Peyer's patch (tissue), 4 donors: ENCODE results near the gene CBX4. TPM values are rescaled to one million over a fixed set of nuclear protein-coding genes. Genes with fewer than 3 reads are reported as not detected.
A peak's percentile ranks its signal among the peaks of the same experiment; 100 is the strongest.

Experiments used
- DNase-seq, 3 donors: peaks; one replicate each; pipeline ENCODE4 v3.0.0-alpha.2; 2017 to 2019
- H3K27ac ChIP-seq, 4 donors: fragments of 200-600 bp; sonication (generic); one replicate each; pipeline ENCODE4 v1.5.1; 2016 to 2019
- H3K27me3 ChIP-seq, 2 donors: fragments of 200-600 bp; sonication (generic); one replicate each; pipeline ENCODE4 v1.5.1; 2019
- H3K36me3 ChIP-seq, 3 donors: fragments of 200-600 bp; sonication (generic); one replicate each; pipeline ENCODE4 v1.5.1; 2016 to 2019
- H3K4me1 ChIP-seq, 4 donors: fragments of 200-600 bp; sonication (generic); one replicate each; pipeline ENCODE4 v1.5.1; 2016 to 2019
- H3K4me3 ChIP-seq, 4 donors: fragments of 200-600 bp; sonication (generic); 1 replicate in 3 of 4; 2 replicates in 1 of 4; pipeline ENCODE4 v1.5.1; 2016 to 2019; ENCODE audit warnings: mild to moderate bottlenecking in 1 of 4
- H3K9me3 ChIP-seq, 4 donors: fragments of 200-600 bp; sonication (generic); one replicate each; pipeline ENCODE4 v1.5.1; 2016 to 2019; ENCODE audit warnings: mild to moderate bottlenecking in 1 of 4
- POLR2A ChIP-seq, 2 donors: fragments of 450-650 bp; IDR thresholded peaks; one replicate each; pipeline ENCODE4 v1.5.1; 2017; ENCODE audit warnings: antibody characterized with exemption in 2 of 2, mild to moderate bottlenecking in 2 of 2, moderate library complexity in 2 of 2
- total RNA-seq, 4 donors: library from RNA; depleted of rRNA; stranded (reverse); fragments of >200 nt; gene quantifications; one replicate each; pipeline ENCODE4 v1.1.0, GENCODE V29; 2016
- TF ChIP-seq, protein P1 (sequence below), 6 experiments: fragments of 450-650 bp in 4 of 6; fragments of 200-600 bp in 2 of 6; sonication (generic) in 1 of 6; IDR thresholded peaks; one replicate each; pipeline ENCODE4 v1.5.1; 2017 to 2019; ENCODE audit warnings: antibody characterized with exemption in 6 of 6, mild to moderate bottlenecking in 3 of 6, moderate library complexity in 1 of 6

CBX4 gene
- total RNA-seq, 4 donors from 2014 or later, result 4.9 to 19.0 (median 12.3) TPM

- no peaks in the 10 kb centered on the region for H3K9me3 ChIP-seq
- peaks cover 10 to 44% (median 19%) of the 10 kb centered on the region in 4 donors for H3K4me1 ChIP-seq
- DNase-seq, result no peak
- H3K36me3 ChIP-seq, result peaks cover 0 to 18% (median 0%) of the 10 kb centered on the region in 3 donors
- H3K27ac ChIP-seq, result peak overlapping the region in 2 of 4 donors; percentile 15 to 42
- peak overlapping the region in 2 of 4 donors; percentile 31 to 38 for H3K4me3 ChIP-seq
- no peaks in the 10 kb centered on the region for H3K27me3 ChIP-seq
- TF ChIP-seq POLR2A (IDR thresholded peaks at IDR 0.05), result no peak
- TF ChIP-seq, protein P1, sequence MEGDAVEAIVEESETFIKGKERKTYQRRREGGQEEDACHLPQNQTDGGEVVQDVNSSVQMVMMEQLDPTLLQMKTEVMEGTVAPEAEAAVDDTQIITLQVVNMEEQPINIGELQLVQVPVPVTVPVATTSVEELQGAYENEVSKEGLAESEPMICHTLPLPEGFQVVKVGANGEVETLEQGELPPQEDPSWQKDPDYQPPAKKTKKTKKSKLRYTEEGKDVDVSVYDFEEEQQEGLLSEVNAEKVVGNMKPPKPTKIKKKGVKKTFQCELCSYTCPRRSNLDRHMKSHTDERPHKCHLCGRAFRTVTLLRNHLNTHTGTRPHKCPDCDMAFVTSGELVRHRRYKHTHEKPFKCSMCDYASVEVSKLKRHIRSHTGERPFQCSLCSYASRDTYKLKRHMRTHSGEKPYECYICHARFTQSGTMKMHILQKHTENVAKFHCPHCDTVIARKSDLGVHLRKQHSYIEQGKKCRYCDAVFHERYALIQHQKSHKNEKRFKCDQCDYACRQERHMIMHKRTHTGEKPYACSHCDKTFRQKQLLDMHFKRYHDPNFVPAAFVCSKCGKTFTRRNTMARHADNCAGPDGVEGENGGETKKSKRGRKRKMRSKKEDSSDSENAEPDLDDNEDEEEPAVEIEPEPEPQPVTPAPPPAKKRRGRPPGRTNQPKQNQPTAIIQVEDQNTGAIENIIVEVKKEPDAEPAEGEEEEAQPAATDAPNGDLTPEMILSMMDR (IDR thresholded peaks at IDR 0.05), result no peak
Measured at GRCh38 chr17:79831265-79832217, 7.7 kb downstream of the CBX4 start.

GRCh38 chr17:79830763-79831264 is 8.4 kb downstream of the CBX4 start:
- DNase-seq, result no peak
- H3K4me3 ChIP-seq, result no peak overlapping the region
- no peak for TF ChIP-seq POLR2A (IDR thresholded peaks at IDR 0.05)
- TF ChIP-seq, protein P1 (IDR thresholded peaks at IDR 0.05), result no peak
- H3K9me3 ChIP-seq, result no peaks in the 10 kb centered on the region
- H3K36me3 ChIP-seq, result peaks cover 0 to 18% (median 0%) of the 10 kb centered on the region in 3 donors
- H3K4me1 ChIP-seq, result peaks cover 9 to 43% (median 14%) of the 10 kb centered on the region in 4 donors
- H3K27me3 ChIP-seq, result no peaks in the 10 kb centered on the region
- H3K27ac ChIP-seq, result peak overlapping the region in 1 of 4 donors; percentile 15

DNA sequence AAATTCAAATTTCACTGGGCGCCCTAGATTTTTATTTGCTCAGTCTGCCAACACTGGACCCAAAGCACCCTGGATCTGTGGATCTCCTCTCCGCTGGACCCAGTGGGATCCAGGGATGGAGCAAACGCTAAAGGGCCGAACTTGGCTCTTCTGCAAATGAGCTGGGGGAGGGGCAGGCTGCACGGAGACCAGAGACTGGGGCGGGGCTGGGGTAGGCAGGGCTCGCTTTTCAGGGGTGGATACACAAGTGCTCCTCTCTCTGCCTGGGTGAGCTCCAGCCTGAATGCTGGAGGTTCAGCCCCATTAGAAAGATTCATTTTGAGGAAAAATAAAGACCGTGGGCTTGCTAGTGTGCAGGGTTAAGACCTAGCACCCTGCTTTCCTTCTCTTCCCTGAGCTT is 8.9 kb downstream of the CBX4 start:
- H3K36me3 ChIP-seq, result peaks cover 0 to 18% (median 0%) of the 10 kb centered on the region in 3 donors
- TF ChIP-seq POLR2A (IDR thresholded peaks at IDR 0.05), result no peak
- no peak overlapping the region for H3K4me3 ChIP-seq
- H3K4me1 ChIP-seq, result peaks cover 9 to 39% (median 12%) of the 10 kb centered on the region in 4 donors
- H3K27me3 ChIP-seq, result no peaks in the 10 kb centered on the region
- DNase-seq, result no peak
- H3K27ac ChIP-seq, result no peak overlapping the region
- H3K9me3 ChIP-seq, result no peaks in the 10 kb centered on the region

- no peak for TF ChIP-seq POLR2A (IDR thresholded peaks at IDR 0.05)
- TF ChIP-seq, protein P1 (IDR thresholded peaks at IDR 0.05), result no peak
- peaks cover 9 to 39% (median 12%) of the 10 kb centered on the region in 4 donors for H3K4me1 ChIP-seq
- H3K27me3 ChIP-seq, result no peaks in the 10 kb centered on the region
- H3K36me3 ChIP-seq, result peaks cover 0 to 11% (median 0%) of the 10 kb centered on the region in 3 donors
- no peak overlapping the region for H3K4me3 ChIP-seq
- H3K9me3 ChIP-seq, result no peaks in the 10 kb centered on the region
- no peak for DNase-seq
- no peak overlapping the region for H3K27ac ChIP-seq
Measured at GRCh38 chr17:79829457-79829856, 9.8 kb downstream of the CBX4 start.

DNA sequence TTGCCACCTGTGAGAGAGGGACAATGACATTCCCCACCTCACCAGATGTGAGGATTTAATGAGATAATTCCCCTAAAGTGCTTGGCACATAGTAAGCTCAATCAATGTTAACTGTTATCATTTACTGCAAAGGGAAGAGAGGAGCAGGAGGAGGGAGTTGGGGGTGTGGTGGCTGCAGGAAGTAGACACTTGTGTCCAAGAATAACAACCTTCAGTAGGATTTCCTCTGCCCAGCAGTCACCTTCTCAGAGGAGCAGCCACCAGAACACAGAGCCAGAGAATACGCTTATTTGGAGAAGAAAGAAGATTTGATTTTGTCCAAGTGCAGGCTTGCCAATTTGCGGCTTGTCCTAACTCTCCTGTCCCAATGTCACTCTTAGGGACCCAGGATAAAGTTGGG is 10.2 kb downstream of the CBX4 start:
- no peak for DNase-seq
- TF ChIP-seq POLR2A (IDR thresholded peaks at IDR 0.05), result no peak
- TF ChIP-seq, protein P1 (IDR thresholded peaks at IDR 0.05), result no peak
- H3K27ac ChIP-seq, result no peak overlapping the region
- H3K9me3 ChIP-seq, result no peaks in the 10 kb centered on the region
- no peak overlapping the region for H3K4me3 ChIP-seq
- H3K36me3 ChIP-seq, result peaks cover 0 to 6% (median 0%) of the 10 kb centered on the region in 3 donors
- no peaks in the 10 kb centered on the region for H3K27me3 ChIP-seq
- H3K4me1 ChIP-seq, result peaks cover 9 to 36% (median 12%) of the 10 kb centered on the region in 4 donors
